ENCODE measurements around the gene BCAT1.

BCAT1 gene

GRCh38 chr12:24979976-24980730, 31.3 kb upstream of the BCAT1 start:
- Histone ChIP-seq H3K36me3 (ENCODE audit: control insufficient read depth, insufficient read depth, low read length) (no peaks in the 10 kb centered on the region), H3K4me3 (ENCODE audit: extremely low read depth, insufficient read depth, low read length, poor library complexity, severe bottlenecking) (no peak overlapping the region), H3K4me1 (ENCODE audit: control insufficient read depth, insufficient read depth, low read length, poor library complexity, severe bottlenecking) (no peaks in the 10 kb centered on the region), H3K27ac (ENCODE audit: low read depth, low read length, severe bottlenecking) (no peak overlapping the region), H3K9me3 (ENCODE audit: control insufficient read depth, low read length) (peaks cover 6% of the 10 kb centered on the region)
- 86 to 91% methylated on average over 5 to 7 of the region's 8 CpGs for WGBS, 2 experiments (ENCODE audit: insufficient coverage in 2 of 2)

- Histone ChIP-seq H3K27ac (ENCODE audit: low read depth, low read length, severe bottlenecking) (no peak overlapping the region), H3K36me3 (ENCODE audit: control insufficient read depth, insufficient read depth, low read length) (no peaks in the 10 kb centered on the region), H3K4me3 (ENCODE audit: extremely low read depth, insufficient read depth, low read length, poor library complexity, severe bottlenecking) (no peak overlapping the region), H3K9me3 (ENCODE audit: control insufficient read depth, low read length) (peaks cover 5% of the 10 kb centered on the region), H3K4me1 (ENCODE audit: control insufficient read depth, insufficient read depth, low read length, poor library complexity, severe bottlenecking) (no peaks in the 10 kb centered on the region)
- WGBS, 2 experiments (ENCODE audit: insufficient coverage in 2 of 2), result 91 to 100% methylated on average over 1 to 5 of the region's 5 CpGs
Measured at GRCh38 chr12:24979329-24979728, 30.4 kb upstream of the BCAT1 start.

GRCh38 chr12:24977711-24978110, 28.8 kb upstream of the BCAT1 start:
- WGBS, 2 experiments (ENCODE audit: insufficient coverage in 2 of 2), result no CpG with 5 or more reads among the region's 1 CpG
- Histone ChIP-seq H3K9me3 (ENCODE audit: control insufficient read depth, low read length) (no peaks in the 10 kb centered on the region), H3K4me1 (ENCODE audit: control insufficient read depth, insufficient read depth, low read length, poor library complexity, severe bottlenecking) (no peaks in the 10 kb centered on the region), H3K36me3 (ENCODE audit: control insufficient read depth, insufficient read depth, low read length) (no peaks in the 10 kb centered on the region), H3K4me3 (ENCODE audit: extremely low read depth, insufficient read depth, low read length, poor library complexity, severe bottlenecking) (no peak overlapping the region), H3K27ac (ENCODE audit: low read depth, low read length, severe bottlenecking) (no peak overlapping the region)

- Histone ChIP-seq H3K9me3 (ENCODE audit: control insufficient read depth, low read length) (no peaks in the 10 kb centered on the region), H3K36me3 (ENCODE audit: control insufficient read depth, insufficient read depth, low read length) (no peaks in the 10 kb centered on the region), H3K4me1 (ENCODE audit: control insufficient read depth, insufficient read depth, low read length, poor library complexity, severe bottlenecking) (no peaks in the 10 kb centered on the region), H3K4me3 (ENCODE audit: extremely low read depth, insufficient read depth, low read length, poor library complexity, severe bottlenecking) (no peak overlapping the region), H3K27ac (ENCODE audit: low read depth, low read length, severe bottlenecking) (no peak overlapping the region)
- 100% methylated on average over 1 to 2 of the region's 4 CpGs for whole genome bisulfite sequencing, 2 experiments (ENCODE audit: insufficient coverage in 2 of 2)
Measured at GRCh38 chr12:24977060-24977459, 28.2 kb upstream of the BCAT1 start.

GRCh38 chr12:24975425-24975824, 26.5 kb upstream of the BCAT1 start:
- Histone ChIP-seq H3K27ac (ENCODE audit: low read depth, low read length, severe bottlenecking) (peak overlapping the region; percentile 67), H3K4me3 (ENCODE audit: extremely low read depth, insufficient read depth, low read length, poor library complexity, severe bottlenecking) (no peak overlapping the region), H3K9me3 (ENCODE audit: control insufficient read depth, low read length) (no peaks in the 10 kb centered on the region), H3K36me3 (ENCODE audit: control insufficient read depth, insufficient read depth, low read length) (no peaks in the 10 kb centered on the region), H3K4me1 (ENCODE audit: control insufficient read depth, insufficient read depth, low read length, poor library complexity, severe bottlenecking) (no peaks in the 10 kb centered on the region)

- Histone ChIP-seq H3K27ac (ENCODE audit: low read depth, low read length, severe bottlenecking) (no peak overlapping the region), H3K9me3 (ENCODE audit: control insufficient read depth, low read length) (no peaks in the 10 kb centered on the region), H3K4me1 (ENCODE audit: control insufficient read depth, insufficient read depth, low read length, poor library complexity, severe bottlenecking) (no peaks in the 10 kb centered on the region), H3K4me3 (ENCODE audit: extremely low read depth, insufficient read depth, low read length, poor library complexity, severe bottlenecking) (no peak overlapping the region), H3K36me3 (ENCODE audit: control insufficient read depth, insufficient read depth, low read length) (no peaks in the 10 kb centered on the region)
- WGBS, 2 experiments (ENCODE audit: insufficient coverage in 2 of 2), result 100% methylated on average over 2 of the region's 3 CpGs; no CpG with 5 or more reads in 1 of the 2 experiments
Measured at GRCh38 chr12:24974216-24974615, 25.3 kb upstream of the BCAT1 start.

GRCh38 chr12:24972078-24972477, 23.2 kb upstream of the BCAT1 start:
- Histone ChIP-seq H3K4me3 (ENCODE audit: extremely low read depth, insufficient read depth, low read length, poor library complexity, severe bottlenecking) (no peak overlapping the region), H3K9me3 (ENCODE audit: control insufficient read depth, low read length) (no peaks in the 10 kb centered on the region), H3K36me3 (ENCODE audit: control insufficient read depth, insufficient read depth, low read length) (no peaks in the 10 kb centered on the region), H3K4me1 (ENCODE audit: control insufficient read depth, insufficient read depth, low read length, poor library complexity, severe bottlenecking) (no peaks in the 10 kb centered on the region), H3K27ac (ENCODE audit: low read depth, low read length, severe bottlenecking) (no peak overlapping the region)
- no CpG with 5 or more reads among the region's 1 CpG for WGBS, 2 experiments (ENCODE audit: insufficient coverage in 2 of 2)

GRCh38 chr12:24970177-24970576, 21.3 kb upstream of the BCAT1 start:
- 71 to 80% methylated on average over 4 to 5 of the region's 6 CpGs for WGBS, 2 experiments (ENCODE audit: insufficient coverage in 2 of 2)
- no peaks in the 10 kb centered on the region for H3K36me3 ChIP-seq (ENCODE audit: control insufficient read depth, insufficient read depth, low read length)
- no peaks in the 10 kb centered on the region for H3K9me3 ChIP-seq (ENCODE audit: control insufficient read depth, low read length)
- H3K4me1 ChIP-seq (ENCODE audit: control insufficient read depth, insufficient read depth, low read length, poor library complexity, severe bottlenecking), result no peaks in the 10 kb centered on the region
- H3K4me3 ChIP-seq (ENCODE audit: extremely low read depth, insufficient read depth, low read length, poor library complexity, severe bottlenecking), result no peak overlapping the region
- H3K27ac ChIP-seq (ENCODE audit: low read depth, low read length, severe bottlenecking), result no peak overlapping the region

GRCh38 chr12:24966951-24967564, 18.2 kb upstream of the BCAT1 start:
- no peak overlapping the region for H3K27ac ChIP-seq (ENCODE audit: low read depth, low read length, severe bottlenecking)
- 86% methylated on average over 11 to 14 of the region's 15 CpGs for WGBS, 2 experiments (ENCODE audit: insufficient coverage in 2 of 2)
- no peak overlapping the region for H3K4me3 ChIP-seq (ENCODE audit: extremely low read depth, insufficient read depth, low read length, poor library complexity, severe bottlenecking)
- H3K9me3 ChIP-seq (ENCODE audit: control insufficient read depth, low read length), result no peaks in the 10 kb centered on the region
- H3K36me3 ChIP-seq (ENCODE audit: control insufficient read depth, insufficient read depth, low read length), result no peaks in the 10 kb centered on the region
- no peaks in the 10 kb centered on the region for H3K4me1 ChIP-seq (ENCODE audit: control insufficient read depth, insufficient read depth, low read length, poor library complexity, severe bottlenecking)

- Histone ChIP-seq H3K27ac (ENCODE audit: low read depth, low read length, severe bottlenecking) (no peak overlapping the region), H3K4me1 (ENCODE audit: control insufficient read depth, insufficient read depth, low read length, poor library complexity, severe bottlenecking) (no peaks in the 10 kb centered on the region), H3K9me3 (ENCODE audit: control insufficient read depth, low read length) (no peaks in the 10 kb centered on the region), H3K36me3 (ENCODE audit: control insufficient read depth, insufficient read depth, low read length) (no peaks in the 10 kb centered on the region), H3K4me3 (ENCODE audit: extremely low read depth, insufficient read depth, low read length, poor library complexity, severe bottlenecking) (no peak overlapping the region)
- WGBS, 2 experiments (ENCODE audit: insufficient coverage in 2 of 2), result no CpG with 5 or more reads among the region's 1 CpG
Measured at GRCh38 chr12:24964342-24964741, 15.4 kb upstream of the BCAT1 start.

GRCh38 chr12:24960222-24960855, 11.4 kb upstream of the BCAT1 start:
- 20% methylated on average over 1 of the region's 2 CpGs for WGBS, 2 experiments (ENCODE audit: insufficient coverage in 2 of 2)
- Histone ChIP-seq H3K9me3 (ENCODE audit: control insufficient read depth, low read length) (no peaks in the 10 kb centered on the region), H3K4me1 (ENCODE audit: control insufficient read depth, insufficient read depth, low read length, poor library complexity, severe bottlenecking) (no peaks in the 10 kb centered on the region), H3K4me3 (ENCODE audit: extremely low read depth, insufficient read depth, low read length, poor library complexity, severe bottlenecking) (no peak overlapping the region), H3K36me3 (ENCODE audit: control insufficient read depth, insufficient read depth, low read length) (no peaks in the 10 kb centered on the region), H3K27ac (ENCODE audit: low read depth, low read length, severe bottlenecking) (no peak overlapping the region)

Data from mesodermal cell (in vitro differentiated cells).